DMS 273 (cell line): ENCODE results near the gene LCLAT1.
"Not testable (repeated sequence)": the region's sequence is repeated elsewhere in the genome, so short reads cannot be mapped to it uniquely, and the experiment has no call there.

Experiments
- DNase-seq: peaks from one replicate; lab custom pipeline; 2025; ENCODE audit not compliant: unreplicated experiment; lab: John Stamatoyannopoulos, UW

LCLAT1 gene

GRCh38 chr2:30484995-30485394 lies 37.9 kb downstream of the LCLAT1 start:
- DNase-seq: peak; percentile 43

DNA sequence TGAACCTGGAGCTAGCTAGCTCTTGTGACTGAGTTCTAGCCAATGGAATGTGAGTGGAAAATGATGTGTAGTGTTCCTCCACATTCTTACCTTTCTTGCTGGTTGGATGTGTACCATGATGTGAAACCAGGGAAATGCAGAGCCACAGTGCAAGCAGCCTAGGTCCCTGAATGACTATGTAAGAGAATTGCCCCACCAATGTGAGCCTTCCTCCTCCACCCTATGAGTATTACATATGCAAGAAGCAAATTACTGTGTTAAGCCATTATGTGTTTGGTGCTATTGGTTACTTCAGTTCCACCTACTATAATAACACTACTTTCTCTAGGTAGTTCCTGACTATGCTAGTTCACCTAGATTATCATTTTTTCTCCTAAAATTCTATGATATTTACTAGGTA lies 39.6 kb downstream of the LCLAT1 start:
- no peak for DNase-seq

- DNase-seq: no peak
Measured at GRCh38 chr2:30487603-30488002, 40.6 kb downstream of the LCLAT1 start.

DNA sequence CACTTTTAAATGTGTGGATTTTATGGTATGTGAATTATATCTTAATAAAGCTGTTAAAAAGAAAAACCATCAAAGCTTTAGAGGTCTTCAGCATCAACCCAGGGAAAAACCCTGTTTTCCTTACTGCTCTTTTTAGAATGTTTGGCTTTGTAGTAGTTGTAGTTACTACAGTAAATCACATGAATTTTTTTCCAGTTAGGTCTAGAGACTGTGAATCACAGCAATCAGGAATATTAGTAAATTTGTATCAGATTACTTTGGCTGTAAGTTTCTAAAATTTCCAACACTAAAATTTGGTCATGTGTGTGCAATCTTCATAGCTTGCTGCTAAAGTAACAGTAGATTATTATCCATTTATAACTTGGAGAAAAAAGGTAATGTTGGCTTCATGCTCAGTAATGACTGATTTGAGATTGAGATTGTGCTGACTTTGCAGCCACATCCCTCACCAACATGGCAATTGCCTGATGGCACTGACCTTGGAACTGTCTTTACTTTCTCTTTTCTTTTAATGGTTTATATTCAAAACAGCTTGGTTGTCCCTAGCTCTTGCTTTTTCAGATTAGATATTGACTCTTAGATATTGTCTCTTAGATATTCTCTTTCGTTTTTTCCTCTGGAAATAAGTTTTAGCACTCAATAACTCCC lies 41.1 kb downstream of the LCLAT1 start:
- no peak for DNase-seq

- DNase-seq: no peak
Measured at GRCh38 chr2:30491225-30491624, 44.2 kb downstream of the LCLAT1 start.

DNA sequence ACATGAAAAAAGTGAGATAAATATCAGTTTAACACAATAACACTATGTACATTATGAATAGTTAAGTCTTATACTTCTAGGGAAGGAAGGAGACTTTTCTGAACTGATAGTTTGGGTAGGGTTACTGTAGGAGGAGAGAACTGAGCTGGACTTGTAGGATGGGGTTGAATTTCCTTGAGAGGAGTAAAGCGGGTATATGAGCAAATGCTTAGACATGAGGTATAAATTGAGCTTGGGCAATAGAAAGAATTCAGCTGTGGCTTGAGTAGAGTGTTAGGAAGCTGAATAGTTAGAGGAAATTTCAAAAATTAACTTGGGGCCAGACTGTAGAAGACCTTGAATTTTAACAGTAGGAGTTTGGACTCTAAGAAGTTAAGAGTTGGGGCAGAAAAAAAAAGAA lies 45.1 kb downstream of the LCLAT1 start:
- DNase-seq: no peak

GRCh38 chr2:30492619-30493018 lies 45.6 kb downstream of the LCLAT1 start:
- no peak for DNase-seq

- DNase-seq: no peak
Measured at GRCh38 chr2:30493440-30493839, 46.4 kb downstream of the LCLAT1 start.

GRCh38 chr2:30495896-30496295 lies 48.9 kb downstream of the LCLAT1 start:
- not testable (repeated sequence) for DNase-seq

DNA sequence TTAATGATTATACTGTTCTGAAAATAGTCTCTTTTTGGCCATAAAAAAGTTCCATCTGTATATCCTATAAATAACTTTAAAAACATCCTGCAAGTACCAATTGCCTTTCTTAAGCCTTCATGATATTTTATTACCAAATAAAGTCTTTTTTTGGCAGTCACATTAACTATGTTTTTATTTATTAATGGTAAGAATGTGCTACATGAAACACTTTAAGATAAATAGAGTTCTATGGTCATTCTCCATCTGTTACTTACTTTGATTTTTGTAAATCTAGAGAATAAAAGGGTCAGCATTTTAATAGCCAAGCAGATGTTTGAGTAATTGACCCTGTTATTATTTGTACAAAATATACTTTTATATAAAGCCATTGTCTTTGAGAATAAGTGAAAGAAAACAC lies 52.6 kb downstream of the LCLAT1 start:
- no peak for DNase-seq

- DNase-seq: no peak
Measured at GRCh38 chr2:30500699-30501098, 53.7 kb downstream of the LCLAT1 start.

DNA sequence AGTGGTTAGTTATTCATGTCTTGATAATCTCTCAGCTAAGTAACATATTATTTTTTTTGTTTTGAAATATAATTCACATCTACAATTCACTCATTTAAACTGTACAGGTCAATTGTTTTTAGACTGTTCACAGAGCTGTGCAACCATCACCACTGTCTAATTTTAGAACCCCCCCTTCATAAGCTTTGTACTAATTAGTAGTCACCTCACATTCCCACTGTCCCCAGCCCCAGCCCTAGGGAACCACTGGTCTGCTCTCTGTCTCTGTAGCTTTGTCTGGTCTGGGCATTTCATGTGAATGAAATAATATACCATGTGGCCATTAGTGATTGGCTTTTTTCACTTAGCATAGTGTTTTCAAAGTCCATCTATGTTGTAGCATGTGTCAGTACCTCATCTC lies 55.3 kb downstream of the LCLAT1 start:
- no peak for DNase-seq

- DNase-seq: peak; percentile 7
Measured at GRCh38 chr2:30503007-30503694, 56.1 kb downstream of the LCLAT1 start.

- DNase-seq: no peak
Measured at GRCh38 chr2:30503695-30504052, 56.6 kb downstream of the LCLAT1 start.

DNA sequence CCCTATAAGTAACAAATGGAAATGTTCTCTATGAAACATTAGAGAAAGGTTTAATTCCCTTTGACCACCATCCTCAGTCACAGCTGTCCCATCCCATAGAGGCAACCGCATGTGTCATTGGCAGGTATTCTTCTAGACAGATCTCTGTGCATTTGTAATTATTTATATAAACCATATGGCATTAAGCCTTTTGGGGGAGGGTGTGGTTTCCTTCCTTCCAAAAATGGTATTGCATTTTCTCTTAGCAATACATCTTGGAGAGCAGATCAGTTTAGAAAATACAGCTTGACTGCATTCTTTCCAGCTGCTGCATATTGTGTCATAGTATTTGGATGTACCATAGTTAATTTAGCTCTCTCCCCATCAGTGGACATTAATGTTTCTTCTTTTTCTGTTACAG lies 57.7 kb downstream of the LCLAT1 start:
- peak; percentile 60 for DNase-seq

GRCh38 chr2:30505500-30506180 lies 58.6 kb downstream of the LCLAT1 start:
- DNase-seq: peak; percentile 32

- not testable (repeated sequence) for DNase-seq
Measured at GRCh38 chr2:30507460-30507859, 60.4 kb downstream of the LCLAT1 start.

DNA sequence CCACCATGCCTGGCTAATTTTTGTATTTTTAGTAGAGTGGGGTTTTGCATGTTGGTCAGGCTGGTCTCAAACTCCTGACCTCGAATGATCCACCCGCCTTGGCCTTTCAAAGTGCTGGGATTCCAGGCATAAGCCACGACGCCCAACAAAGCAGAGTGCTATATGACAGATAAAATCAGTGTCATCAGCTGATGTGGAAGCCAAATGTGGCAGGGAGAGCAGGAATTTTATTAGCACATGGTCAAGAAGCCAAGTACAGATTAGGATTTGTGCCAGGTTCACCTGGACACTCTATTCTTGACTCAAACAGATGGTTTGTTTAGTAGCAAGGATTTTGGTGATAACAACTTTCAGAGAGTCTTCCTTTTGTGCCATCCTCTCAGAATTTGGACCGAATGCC lies 62.7 kb downstream of the LCLAT1 start:
- peak; percentile 23 for DNase-seq

DNA sequence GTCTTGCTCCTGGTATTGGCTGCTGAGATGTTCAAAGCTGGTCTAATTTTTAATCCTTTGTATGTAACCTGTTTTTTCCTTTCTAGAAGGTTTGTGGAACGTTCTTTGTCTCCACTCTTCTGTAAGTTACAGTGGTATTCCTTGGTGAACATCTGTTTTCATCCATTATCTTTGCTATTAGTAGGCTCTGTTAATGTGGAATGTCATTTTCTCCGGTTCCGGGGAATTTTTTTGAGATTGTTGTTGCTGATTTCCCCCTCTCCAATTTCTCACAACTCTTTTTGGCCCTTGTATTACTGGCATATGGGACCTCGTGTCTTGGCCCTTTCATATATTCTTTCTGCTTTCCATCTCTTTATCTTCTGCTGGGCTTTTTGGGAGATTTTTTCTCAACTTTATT lies 63.4 kb downstream of the LCLAT1 start:
- peak; percentile 15 for DNase-seq

DNA sequence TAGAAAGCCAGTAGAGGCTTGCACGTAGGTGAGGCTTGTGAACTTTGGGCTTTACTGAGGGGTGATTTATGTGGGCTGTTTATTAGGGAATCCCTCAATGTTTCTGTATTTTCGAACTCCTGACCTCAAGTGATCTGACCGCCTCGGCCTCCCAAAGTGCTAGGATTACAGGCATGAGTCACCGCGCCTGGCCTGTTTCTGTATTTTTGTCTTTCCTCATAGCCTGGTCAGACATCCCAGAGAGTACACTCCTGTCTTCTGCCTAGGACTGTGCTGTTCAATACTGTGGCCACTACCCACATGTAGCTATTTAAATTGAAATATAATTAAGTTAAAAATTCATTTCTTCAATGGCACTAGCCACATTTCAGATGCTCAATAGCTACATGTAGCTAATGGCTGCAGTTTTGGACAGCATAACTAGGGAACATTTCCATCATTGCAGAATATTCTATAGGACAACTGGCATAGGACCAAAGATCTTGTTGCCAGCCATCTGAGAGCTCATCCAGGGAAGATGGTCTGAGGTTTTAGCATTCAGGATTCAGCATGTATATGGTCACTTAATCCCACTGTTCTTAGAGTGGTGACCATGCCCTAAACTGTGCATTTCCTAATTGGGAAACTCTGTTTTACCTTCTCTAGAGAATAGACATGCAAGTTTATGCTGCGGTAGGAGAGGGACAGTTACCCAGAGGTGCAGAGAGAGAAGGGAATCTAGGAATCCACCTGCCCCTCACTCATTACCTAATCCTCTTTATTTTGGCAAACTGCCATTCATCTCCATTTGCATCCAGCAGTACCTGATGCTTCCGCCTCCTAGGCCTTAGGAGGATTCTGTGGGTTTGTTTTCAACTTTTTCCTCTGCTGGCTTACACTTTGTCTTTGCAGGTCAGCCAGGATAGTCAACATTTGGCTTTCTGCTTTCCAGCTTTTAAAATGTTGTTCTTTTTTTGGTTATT lies 64.4 kb downstream of the LCLAT1 start:
- DNase-seq: peak; percentile 61

- no peak for DNase-seq
Measured at GRCh38 chr2:30512243-30512886, 65.3 kb downstream of the LCLAT1 start.
